Left lung (tissue), 10 donors: Measurements from ENCODE around the gene WSCD2. TPM values are rescaled to one million over a fixed set of nuclear protein-coding genes. Genes with fewer than 3 reads are reported as not detected.

Experiments used
- ATAC-seq: fragments of 200-7000 bp; cut with Tn5 transposase; one replicate; pipeline ENCODE4 v1.9.1; 2020; ENCODE audit warnings: moderate library complexity
- DNase-seq, 4 donors: peaks; one replicate each; pipeline ENCODE4 v3.0.0-alpha.2; 2013 to 2020
- H3K27ac ChIP-seq, 2 donors: fragments of 200-600 bp; sonication (generic) in 1 of 2; one replicate each; pipeline versions ENCODE4 v1.5.0 to v1.8.0; 2020 to 2021
- H3K27me3 ChIP-seq, 2 donors: fragments of 200-600 bp; sonication (generic) in 1 of 2; one replicate each; pipeline versions ENCODE4 v1.5.0 to v1.8.0; 2020 to 2021
- H3K36me3 ChIP-seq, 2 donors: fragments of 200-600 bp; sonication (generic) in 1 of 2; one replicate each; pipeline versions ENCODE4 v1.5.0 to v1.8.0; 2020 to 2021
- H3K4me1 ChIP-seq, 2 donors: fragments of 200-600 bp; one replicate each; pipeline ENCODE4 v1.8.0; 2021
- H3K4me3 ChIP-seq, 2 donors: fragments of 200-600 bp; sonication (generic) in 1 of 2; one replicate each; pipeline versions ENCODE4 v1.5.0 to v1.8.0; 2020 to 2021; ENCODE audit warnings: mild to moderate bottlenecking in 1 of 2
- H3K9me3 ChIP-seq, 2 donors: fragments of 200-600 bp; sonication (generic) in 1 of 2; one replicate each; pipeline versions ENCODE4 v1.5.0 to v1.8.0; 2020 to 2021
- CTCF ChIP-seq, 2 donors: fragments of 200-600 bp; sonication (generic) in 1 of 2; IDR thresholded peaks; one replicate each; pipeline versions ENCODE4 v1.5.0 to v1.8.0; 2021; ENCODE audit warnings: antibody characterized with exemption in 2 of 2
- intact Hi-C, 2 donors: fragments of 100-400 bp; cut with DNase I; formaldehyde crosslinking; loops; one replicate each; pipeline versions ENCODE4 v1.11.2 to v1.14.2; 2022
- polyA plus RNA-seq, 6 donors: library from polyadenylated mRNA; unstranded; fragments of 120-200 nt; gene quantifications; one replicate each; pipeline ENCODE4 v1.2.1, GENCODE V29; 2013; ENCODE audit not compliant: insufficient read length in 6 of 6
- total RNA-seq, 2 donors: library from RNA; stranded (reverse); fragmentation: NEBNext Ultra II Directional; extraction: Animal tissue kit (Norgen Biotek cat#: 25700); gene quantifications; one replicate each; pipeline ENCODE4 v1.2.1, GENCODE V29; 2021
- donor health status: DM: no; HTN: yes; CAD: no.
- donor health status: DM: no; HTN: no; CAD: no.

The WSCD2 gene
- total and polyA plus RNA-seq, 8 donors = 0.29 to 1.3 (median 0.47) TPM

GRCh38 chr12:108236366-108236765 is 107.3 kb downstream of the WSCD2 start:
- H3K9me3 ChIP-seq = no peaks in the 10 kb centered on the region
- no peak overlapping the region for H3K4me3 ChIP-seq
- H3K36me3 ChIP-seq = no peaks in the 10 kb centered on the region
- intact Hi-C loops = no loop called here
- H3K27ac ChIP-seq = no peak overlapping the region
- no peaks in the 10 kb centered on the region for H3K4me1 ChIP-seq
- TF ChIP-seq CTCF (IDR thresholded peaks at IDR 0.05) = no peak
- ATAC-seq (no peak), DNase-seq (no peak)
- peaks cover 0 to 41% of the 10 kb centered on the region in 2 donors for H3K27me3 ChIP-seq

DNA sequence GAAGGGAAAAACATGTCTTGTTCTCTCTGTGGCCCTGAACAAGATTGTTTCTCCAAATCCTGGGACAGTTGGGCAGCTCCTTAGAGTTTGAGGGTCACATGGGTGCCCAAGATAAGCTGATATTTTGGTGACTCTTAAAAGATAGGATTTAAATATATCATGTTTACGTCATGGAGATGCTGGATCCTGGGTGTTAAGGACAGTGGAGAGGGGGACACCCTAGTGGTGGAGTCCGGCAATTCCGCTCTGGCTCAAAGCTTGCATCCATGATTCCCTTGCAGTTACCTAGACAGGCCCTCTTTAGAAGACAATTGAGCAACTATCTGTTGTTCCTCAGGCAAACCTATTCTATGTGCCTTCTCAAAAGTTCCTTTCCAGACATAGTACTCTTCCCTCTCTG is 108.2 kb downstream of the WSCD2 start:
- ATAC-seq = no peak

GRCh38 chr12:108238474-108238873 is 109.4 kb downstream of the WSCD2 start:
- Histone ChIP-seq H3K4me1 (no peaks in the 10 kb centered on the region), H3K4me3 (no peak overlapping the region), H3K27me3 (peaks cover 0 to 41% of the 10 kb centered on the region in 2 donors), H3K9me3 (no peaks in the 10 kb centered on the region), H3K27ac (no peak overlapping the region), H3K36me3 (no peaks in the 10 kb centered on the region)
- no peak for TF ChIP-seq CTCF (IDR thresholded peaks at IDR 0.05)
- DNase-seq = no peak
- intact Hi-C loops = no loop called here
- ATAC-seq = no peak

More for the DNA sequence above, 108.2 kb downstream of the WSCD2 start:
- H3K9me3 ChIP-seq = no peaks in the 10 kb centered on the region
- H3K27ac ChIP-seq = no peak overlapping the region
- no peak for TF ChIP-seq CTCF (IDR thresholded peaks at IDR 0.05)
- no peaks in the 10 kb centered on the region for H3K4me1 ChIP-seq
- H3K4me3 ChIP-seq = no peak overlapping the region
- peaks cover 0 to 41% of the 10 kb centered on the region in 2 donors for H3K27me3 ChIP-seq
- intact Hi-C loops = no loop called here
- no peak for DNase-seq
- no peaks in the 10 kb centered on the region for H3K36me3 ChIP-seq

DNA sequence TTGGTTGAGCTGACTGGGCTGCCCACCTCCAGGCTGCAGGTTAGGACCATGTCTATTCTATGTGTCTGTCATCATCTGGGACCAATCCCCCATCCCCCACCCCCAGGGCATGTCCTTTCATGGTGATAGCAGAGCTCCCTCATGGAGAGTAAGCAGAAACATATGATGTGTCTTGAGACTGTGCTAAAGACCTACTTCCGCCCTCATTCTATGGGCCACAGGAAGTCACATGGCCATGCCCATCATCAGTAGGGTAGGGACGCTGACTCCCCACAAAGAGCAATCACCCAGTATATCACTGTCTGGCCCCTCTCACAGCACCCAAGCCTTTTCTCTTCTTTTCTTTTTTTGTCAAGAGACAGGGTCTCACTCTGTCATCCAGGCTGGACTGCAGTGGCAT is 110.3 kb downstream of the WSCD2 start:
- H3K9me3 ChIP-seq = no peaks in the 10 kb centered on the region
- no peaks in the 10 kb centered on the region for H3K36me3 ChIP-seq
- H3K4me1 ChIP-seq = no peaks in the 10 kb centered on the region
- intact Hi-C loops = no loop called here
- H3K27me3 ChIP-seq = peaks cover 0 to 41% of the 10 kb centered on the region in 2 donors
- no peak overlapping the region for H3K4me3 ChIP-seq
- DNase-seq (no peak), ATAC-seq (no peak)
- H3K27ac ChIP-seq = no peak overlapping the region
- no peak for TF ChIP-seq CTCF (IDR thresholded peaks at IDR 0.05)

DNA sequence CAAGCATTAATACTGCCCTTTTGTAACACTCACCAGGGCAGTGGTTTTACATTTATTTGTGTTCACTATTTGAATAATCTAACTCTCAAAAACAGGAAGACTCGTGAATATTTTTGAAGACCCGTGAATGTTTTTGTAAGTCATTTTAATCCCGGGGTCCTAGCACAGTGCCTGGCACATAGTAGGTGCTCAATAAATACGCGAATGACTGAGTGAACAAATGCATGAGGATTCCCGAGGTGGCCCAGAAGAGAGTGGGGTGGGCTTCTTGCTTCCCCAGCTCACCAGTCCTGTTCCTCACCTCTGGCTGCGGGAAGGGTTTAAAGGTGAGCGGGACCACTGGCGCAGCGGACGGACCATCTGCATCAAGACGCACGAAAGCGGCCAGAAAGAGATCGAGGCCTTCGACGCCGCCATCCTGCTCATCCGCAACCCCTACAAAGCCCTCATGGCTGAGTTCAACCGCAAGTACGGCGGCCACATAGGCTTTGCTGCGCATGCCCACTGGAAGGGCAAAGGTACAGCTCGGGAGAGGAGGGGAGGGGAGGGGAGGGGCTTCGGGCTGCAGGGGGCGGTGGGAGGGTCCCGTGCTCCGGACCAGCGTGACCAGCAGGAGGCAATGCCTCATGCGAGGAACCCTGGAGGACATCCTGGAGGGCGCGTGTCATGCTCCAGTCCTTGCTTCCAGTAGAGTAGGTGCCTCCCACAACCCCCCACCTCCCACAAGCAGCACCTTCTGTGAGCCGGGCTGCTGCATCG is 111.1 kb downstream of the WSCD2 start:
- intact Hi-C loops = no loop called here
- Histone ChIP-seq H3K27me3 (peaks cover 0 to 41% of the 10 kb centered on the region in 2 donors), H3K27ac (no peak overlapping the region), H3K36me3 (no peaks in the 10 kb centered on the region), H3K4me1 (no peaks in the 10 kb centered on the region), H3K9me3 (no peaks in the 10 kb centered on the region), H3K4me3 (no peak overlapping the region)
- no peak for DNase-seq
- no peak for TF ChIP-seq CTCF (IDR thresholded peaks at IDR 0.05)
- ATAC-seq = no peak
